GM23248 (cell line): ENCODE results near the gene TAS1R2. TPM values are rescaled to one million over a fixed set of nuclear protein-coding genes. Genes with fewer than 3 reads are reported as not detected.

ENCODE experiments used
- DNase-seq: peaks from one replicate; pipeline ENCODE4 v3.0.0-alpha.2; 2015
- H2AFZ ChIP-seq: fragments of 200-600 bp; sonication (generic); 2 replicates; pipeline ENCODE4 v1.6.1; 2016; ENCODE audit warnings: antibody characterized with exemption
- H3F3A ChIP-seq: fragments of 200-600 bp; sonication (generic); 2 replicates; pipeline ENCODE4 v1.6.1; 2016; ENCODE audit warnings: mild to moderate bottlenecking, antibody characterized with exemption, mixed run types; ENCODE audit not compliant: insufficient read depth
- H3K27ac ChIP-seq: fragments of 200-600 bp; sonication (generic); 2 replicates; pipeline ENCODE4 v1.5.1; 2016; ENCODE audit warnings: mild to moderate bottlenecking
- H3K27me3 ChIP-seq: fragments of 200-600 bp; sonication (generic); replicated peaks from 2 replicates; pipeline ENCODE4 v1.6.1; 2016; ENCODE audit warnings: mild to moderate bottlenecking; ENCODE audit not compliant: insufficient read depth
- H3K36me3 ChIP-seq: fragments of 200-600 bp; sonication (generic); 2 replicates; pipeline ENCODE4 v1.6.1; 2016; ENCODE audit warnings: low read depth, mild to moderate bottlenecking
- H3K4me1 ChIP-seq: fragments of 200-600 bp; sonication (generic); 2 replicates; pipeline ENCODE4 v1.6.1; 2016; ENCODE audit warnings: mild to moderate bottlenecking; ENCODE audit not compliant: insufficient read depth
- H3K4me2 ChIP-seq: fragments of 200-600 bp; sonication (generic); one replicate; pipeline ENCODE4 v1.6.1; 2016; ENCODE audit warnings: mild to moderate bottlenecking; ENCODE audit not compliant: unreplicated experiment
- H3K4me3 ChIP-seq: fragments of 200-600 bp; sonication (generic); 2 replicates; pipeline ENCODE4 v1.5.1; 2016; ENCODE audit warnings: mild to moderate bottlenecking
- H3K79me2 ChIP-seq: fragments of 200-600 bp; sonication (generic); 2 replicates; pipeline ENCODE4 v1.6.1; 2016; ENCODE audit warnings: mild to moderate bottlenecking; ENCODE audit not compliant: insufficient read depth
- H3K9ac ChIP-seq: fragments of 200-600 bp; sonication (generic); 2 replicates; pipeline ENCODE4 v1.6.1; 2016; ENCODE audit warnings: mild to moderate bottlenecking
- H3K9me2 ChIP-seq: fragments of 200-600 bp; sonication (generic); 2 replicates; pipeline ENCODE4 v1.6.1; 2016; ENCODE audit warnings: mixed run types, mild to moderate bottlenecking, moderate library complexity; ENCODE audit not compliant: insufficient read depth
- H3K9me3 ChIP-seq: fragments of 200-600 bp; sonication (generic); one replicate; pipeline ENCODE4 v1.6.1; 2017; ENCODE audit warnings: low read depth
- H4K20me1 ChIP-seq: fragments of 200-600 bp; sonication (generic); 2 replicates; pipeline ENCODE4 v1.6.0; 2016; ENCODE audit not compliant: insufficient read depth
- EZH2 ChIP-seq: fragments of 200-600 bp; sonication (generic); IDR thresholded peaks from 2 replicates; pipeline ENCODE4 v1.6.1; 2018; ENCODE audit warnings: antibody characterized with exemption, mild to moderate bottlenecking; ENCODE audit not compliant: insufficient read depth, poor library complexity, severe bottlenecking
- EZH2phosphoT487 ChIP-seq: fragments of 200-600 bp; sonication (generic); IDR thresholded peaks from 2 replicates; pipeline ENCODE4 v1.6.1; 2018; ENCODE audit warnings: antibody characterized with exemption, moderate library complexity, mild to moderate bottlenecking, low read depth; ENCODE audit not compliant: insufficient read depth
- whole genome bisulfite sequencing, 2 experiments: methylation state at CpG; one replicate each; pipeline ENCODE4 v1.1.6; 2015 to 2017; ENCODE audit warnings: low lambda C conversion rate in 2 of 2, low coverage in 1 of 2; ENCODE audit errors: missing lambda C conversion rate in 2 of 2; 5-methylcytosine and 5-hydroxymethylcytosine counted together
- in situ Hi-C: fragments of 300-500 bp; cut with MboI; formaldehyde crosslinking; loops from 2 replicates; pipeline ENCODE4 v1.15.0; 2020
- polyA plus RNA-seq: library from polyadenylated mRNA; unstranded; fragments of >200 nt; fragmentation: Nextera tagmentation; extraction: Ambion mirVana; gene quantifications from 2 replicates; pipeline ENCODE4 v1.2.1, GENCODE V29; 2016
- total RNA-seq: library from RNA; depleted of rRNA; stranded (reverse); fragments of >200 nt; shearing (Covaris generic); gene quantifications from 2 replicates; pipeline ENCODE4 v1.2.3, GENCODE V29; 2014

TAS1R2 gene
- total and polyA plus RNA-seq, 2 experiments from 2014 or later: not detected

DNA sequence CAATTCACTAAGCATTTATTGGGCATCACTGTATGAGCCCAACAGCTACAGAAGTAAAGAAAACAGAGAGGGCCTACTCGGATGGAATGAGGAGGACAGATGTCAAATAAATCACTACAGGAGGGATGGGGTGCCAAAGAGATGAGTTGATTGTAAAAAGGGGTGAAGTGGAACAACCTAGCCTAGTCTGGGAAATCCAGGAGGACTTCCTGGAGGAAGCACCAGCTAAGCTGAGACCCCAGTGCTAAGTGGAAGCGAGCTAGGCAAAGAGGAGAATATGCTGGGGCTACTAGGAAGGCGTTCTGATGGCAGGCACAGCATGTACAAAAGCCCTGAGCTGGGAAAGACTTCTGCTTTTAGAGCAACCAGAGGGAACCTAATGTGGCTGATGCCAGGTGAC lies 42.1 kb downstream of the TAS1R2 start:
- Histone ChIP-seq H2AFZ (no peak overlapping the region), H3K4me1 (no peaks in the 10 kb centered on the region), H3K36me3 (no peaks in the 10 kb centered on the region), H3K4me3 (no peak overlapping the region), H3K27me3 (peaks cover 8% of the 10 kb centered on the region), H3K4me2 (no peak overlapping the region), H3K9ac (no peak overlapping the region), H3F3A (no peaks in the 10 kb centered on the region), H4K20me1 (no peaks in the 10 kb centered on the region), H3K27ac (no peak overlapping the region), H3K9me2 (no peaks in the 10 kb centered on the region), H3K79me2 (no peaks in the 10 kb centered on the region), H3K9me3 (no peaks in the 10 kb centered on the region)
- in situ Hi-C loops: no loop called here
- no peak for DNase-seq
- 22 to 25% methylated on average over 3 of the region's 3 CpGs for WGBS, 2 experiments
- TF ChIP-seq EZH2: no peak
- no peak for TF ChIP-seq EZH2phosphoT487

DNA sequence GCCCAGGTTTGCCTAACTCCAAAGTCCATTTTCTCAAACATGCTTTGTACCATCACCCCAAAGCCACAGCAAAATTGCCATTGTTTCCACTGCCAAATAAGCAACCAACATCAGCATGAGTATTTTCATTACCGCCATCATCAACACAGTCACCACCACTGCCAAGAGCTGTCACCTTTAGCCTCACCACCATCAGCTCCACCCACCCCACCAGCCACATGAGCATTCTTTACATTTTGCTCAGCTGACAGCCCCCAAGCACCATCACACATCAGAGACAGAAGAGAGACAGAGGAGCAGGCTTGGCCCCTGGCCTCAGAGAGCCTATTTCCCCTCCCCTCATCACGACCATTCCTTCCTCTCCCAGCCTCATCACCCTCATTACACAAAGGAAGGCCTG lies 42.7 kb downstream of the TAS1R2 start:
- Histone ChIP-seq H3K9ac (no peak overlapping the region), H3K79me2 (no peaks in the 10 kb centered on the region), H3K4me2 (no peak overlapping the region), H3K9me2 (no peaks in the 10 kb centered on the region), H3K9me3 (no peaks in the 10 kb centered on the region), H3K4me3 (no peak overlapping the region), H2AFZ (no peak overlapping the region), H3K27ac (no peak overlapping the region), H3K27me3 (peaks cover 11% of the 10 kb centered on the region), H3K36me3 (no peaks in the 10 kb centered on the region), H3F3A (no peaks in the 10 kb centered on the region), H3K4me1 (no peaks in the 10 kb centered on the region), H4K20me1 (no peaks in the 10 kb centered on the region)
- WGBS, 2 experiments: 55 to 59% methylated on average over 2 of the region's 2 CpGs
- no peak for DNase-seq
- TF ChIP-seq EZH2phosphoT487: no peak
- in situ Hi-C loops: no loop called here

DNA sequence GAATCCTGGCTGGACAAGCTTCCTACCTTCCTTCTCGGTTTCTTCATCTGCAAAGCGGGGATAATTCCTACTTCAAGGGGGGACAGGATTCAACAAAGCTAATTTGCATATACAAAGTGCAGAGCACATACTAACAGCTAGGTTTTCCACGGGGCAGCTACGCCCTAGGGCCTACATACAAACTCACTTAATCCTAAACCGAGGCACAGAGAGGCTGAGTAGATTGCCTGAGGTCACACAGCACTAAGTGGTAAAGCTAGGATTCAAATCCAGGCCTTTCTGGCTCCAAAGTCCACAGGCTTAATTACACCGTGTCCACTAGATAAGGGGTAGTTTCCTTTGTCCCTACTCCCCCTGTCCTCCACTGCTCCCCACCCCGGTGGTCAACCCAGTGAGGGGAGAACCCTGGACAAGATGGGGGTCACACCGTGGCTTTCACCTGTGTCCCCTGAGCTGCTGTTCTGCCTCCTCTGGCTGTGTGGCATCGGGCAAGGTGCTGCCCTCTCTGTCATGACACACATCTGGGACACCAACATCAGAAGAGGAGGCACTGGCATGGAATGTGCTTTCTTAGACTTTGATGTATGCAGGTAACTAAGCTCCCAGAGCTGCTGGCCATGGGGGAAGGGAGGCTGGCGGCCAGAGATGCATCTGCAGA lies 44.5 kb downstream of the TAS1R2 start:
- Histone ChIP-seq H3F3A (no peaks in the 10 kb centered on the region), H3K36me3 (no peaks in the 10 kb centered on the region), H3K9me2 (no peaks in the 10 kb centered on the region), H3K27me3 (peaks cover 20% of the 10 kb centered on the region), H3K9ac (no peak overlapping the region), H2AFZ (no peak overlapping the region), H3K4me1 (no peaks in the 10 kb centered on the region), H3K4me3 (no peak overlapping the region), H3K27ac (no peak overlapping the region), H3K79me2 (no peaks in the 10 kb centered on the region), H4K20me1 (no peaks in the 10 kb centered on the region), H3K4me2 (no peak overlapping the region), H3K9me3 (no peaks in the 10 kb centered on the region)
- 32 to 36% methylated on average over 10 of the region's 10 CpGs for WGBS, 2 experiments
- in situ Hi-C loops: no loop called here
- no peak for DNase-seq
- TF ChIP-seq EZH2 (no peak), EZH2phosphoT487 (no peak)

DNA sequence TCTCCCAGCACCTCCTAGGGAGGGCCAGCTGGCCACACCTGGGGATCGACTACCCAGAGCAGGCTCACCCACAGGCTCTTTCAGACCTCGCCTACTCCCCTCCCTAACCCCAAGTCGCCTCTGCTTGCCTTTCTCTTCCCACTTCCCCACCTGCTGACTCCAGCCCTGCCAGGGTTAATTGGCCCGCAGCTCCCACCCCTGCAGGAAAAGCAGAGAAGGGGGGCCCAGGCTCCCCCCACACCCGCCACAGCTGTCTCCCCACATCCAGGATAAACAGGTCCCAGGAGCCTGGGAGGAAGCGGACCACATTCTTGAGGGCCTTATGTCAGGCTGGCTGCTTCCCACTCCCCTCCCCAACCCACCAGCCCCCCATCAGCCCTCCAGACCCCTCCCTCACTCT lies 45.0 kb downstream of the TAS1R2 start:
- H3K4me2 ChIP-seq: no peak overlapping the region
- no peak overlapping the region for H3K9ac ChIP-seq
- H3K79me2 ChIP-seq: no peaks in the 10 kb centered on the region
- H3F3A ChIP-seq: no peaks in the 10 kb centered on the region
- H3K4me3 ChIP-seq: no peak overlapping the region
- in situ Hi-C loops: no loop called here
- TF ChIP-seq EZH2phosphoT487 (no peak), EZH2 (no peak)
- no peaks in the 10 kb centered on the region for H3K9me2 ChIP-seq
- 20 to 24% methylated on average over 6 of the region's 6 CpGs for WGBS, 2 experiments
- no peaks in the 10 kb centered on the region for H3K4me1 ChIP-seq
- peaks cover 20% of the 10 kb centered on the region for H3K27me3 ChIP-seq
- DNase-seq: no peak
- H4K20me1 ChIP-seq: no peaks in the 10 kb centered on the region
- no peaks in the 10 kb centered on the region for H3K9me3 ChIP-seq
- H2AFZ ChIP-seq: no peak overlapping the region
- no peaks in the 10 kb centered on the region for H3K36me3 ChIP-seq
- H3K27ac ChIP-seq: no peak overlapping the region
